Karpas-422 (cell line): ENCODE data around the gene NPTX2. TPM values are rescaled to one million over a fixed set of nuclear protein-coding genes. Genes with fewer than 3 reads are reported as not detected.

Source experiments
- total RNA-seq: library from RNA; depleted of rRNA; stranded (reverse); fragments of >200 nt; shearing (Covaris generic); gene quantifications from 2 replicates; pipeline ENCODE4 v1.2.3, GENCODE V29; 2014; ENCODE audit warnings: low replicate concordance; rRNA removed

The NPTX2 gene
- total RNA-seq, 1 experiment from 2014 or later: not detected

Other genes with a start within 250 kb of the NPTX2 start
- gene BAIAP2L1, start 216.2 kb upstream of the NPTX2 start, total RNA-seq: not detected in 2 replicates